IgD-negative memory B cell (primary cell): Measurements from ENCODE around the gene PROB1. TPM values are rescaled to one million over a fixed set of nuclear protein-coding genes. Genes with fewer than 3 reads are reported as not detected.
A peak's percentile ranks its signal among the peaks of the same experiment; 100 is the strongest.
"Not testable (repeated sequence)": the region's sequence is repeated elsewhere in the genome, so short reads cannot be mapped to it uniquely, and the experiment has no call there.

ENCODE experiments used
- H3K27ac Mint-ChIP-seq, 3 donors: one replicate each; pipeline ENCODE4 v1.8.0; 2020 to 2022; ENCODE audit warnings: mild to moderate bottlenecking in 3 of 3, mixed read lengths in 3 of 3, moderate library complexity in 1 of 3
- H3K27me3 Mint-ChIP-seq: one replicate; pipeline ENCODE4 v1.8.0; 2021; ENCODE audit warnings: mixed read lengths
- H3K36me3 Mint-ChIP-seq: one replicate; pipeline ENCODE4 v1.8.0; 2020; ENCODE audit warnings: mild to moderate bottlenecking, mixed read lengths
- H3K4me1 Mint-ChIP-seq, 3 donors: one replicate each; pipeline ENCODE4 v1.8.0; 2020 to 2022; ENCODE audit warnings: mixed read lengths in 3 of 3, mild to moderate bottlenecking in 1 of 3
- H3K4me3 Mint-ChIP-seq, 4 donors: one replicate each; pipeline ENCODE4 v1.8.0; 2020 to 2022; ENCODE audit warnings: mild to moderate bottlenecking in 4 of 4, mixed read lengths in 4 of 4, moderate library complexity in 3 of 4
- H3K9me3 Mint-ChIP-seq, 3 donors: one replicate each; pipeline ENCODE4 v1.8.0; 2020 to 2021; ENCODE audit warnings: mixed read lengths in 3 of 3, mild to moderate bottlenecking in 1 of 3
- polyA plus RNA-seq: library from polyadenylated mRNA; unstranded; fragments of 300-500 nt; fragmentation: Illumina TruSeq; gene quantifications from one replicate; pipeline ENCODE4 v1.2.3, GENCODE V29; 2021

Gene PROB1
- polyA plus RNA-seq, 1 donor from 2014 or later, result 1.5 TPM

DNA sequence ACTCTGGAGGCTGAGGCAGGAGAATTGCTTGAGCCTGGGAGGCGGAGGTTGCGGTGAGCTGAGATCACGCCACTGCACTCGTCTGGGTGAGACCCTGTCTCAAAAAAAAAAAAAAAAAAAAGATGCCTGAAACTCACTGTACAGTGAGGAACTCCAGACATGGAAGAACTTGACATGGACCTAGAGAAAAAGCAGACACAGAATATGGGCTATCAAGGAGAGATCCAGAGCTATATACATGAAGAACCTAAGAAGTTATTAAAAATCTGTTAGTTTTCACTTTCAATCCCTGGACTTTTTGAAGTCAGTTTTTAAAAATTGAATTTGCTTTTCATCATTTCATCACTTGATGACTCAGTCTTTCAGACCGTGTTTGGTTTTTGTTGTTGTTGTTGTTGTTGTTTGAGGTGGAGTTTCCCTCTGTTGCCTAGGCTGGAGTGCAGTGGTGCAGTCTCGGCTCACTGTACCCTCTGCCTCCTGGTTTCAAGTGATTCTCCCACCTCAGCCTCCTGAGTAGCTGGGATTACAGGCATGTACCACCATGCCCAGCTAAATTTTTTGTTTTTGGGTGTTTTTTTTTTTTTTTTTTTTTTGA is 33.0 kb downstream of the PROB1 start:
- Mint-ChIP-seq H3K36me3 (peaks cover 2% of the 10 kb centered on the region), H3K27me3 (no peaks in the 10 kb centered on the region), H3K9me3 (no peaks in the 10 kb centered on the region), H3K4me3 (no peak overlapping the region), H3K27ac (peak overlapping the region in 1 of 3 donors; percentile 53), H3K4me1 (peaks cover 9 to 14% (median 12%) of the 10 kb centered on the region in 3 donors)

DNA sequence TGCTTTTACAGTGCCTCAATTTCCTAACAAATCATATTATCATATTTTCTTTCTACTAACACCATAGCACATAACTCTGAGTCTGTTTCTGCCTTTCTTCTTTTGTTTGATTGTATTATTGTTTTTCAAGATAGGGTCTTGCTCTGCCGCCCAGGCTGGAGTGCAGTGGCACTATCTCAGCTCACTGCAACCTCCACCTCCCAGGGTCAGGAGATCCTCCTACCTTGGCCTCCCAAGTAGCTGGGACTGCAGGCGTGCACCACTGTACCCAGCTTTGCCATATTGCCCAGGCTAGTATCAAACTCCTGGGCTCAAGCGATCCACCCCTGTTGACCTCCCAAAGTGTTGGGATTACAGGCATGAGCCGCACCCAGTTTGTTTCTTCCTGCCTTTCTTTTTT is 34.5 kb downstream of the PROB1 start:
- H3K4me1 Mint-ChIP-seq, result peaks cover 10 to 15% (median 14%) of the 10 kb centered on the region in 3 donors
- peak overlapping the region in 1 of 4 donors; percentile 6 for H3K4me3 Mint-ChIP-seq
- no peaks in the 10 kb centered on the region for H3K9me3 Mint-ChIP-seq
- H3K27ac Mint-ChIP-seq, result no peak overlapping the region
- H3K36me3 Mint-ChIP-seq, result peaks cover 2% of the 10 kb centered on the region
- no peaks in the 10 kb centered on the region for H3K27me3 Mint-ChIP-seq

- H3K4me3 Mint-ChIP-seq, result peak overlapping the region in 1 of 4 donors; percentile 29
- no peaks in the 10 kb centered on the region for H3K9me3 Mint-ChIP-seq
- peaks cover 5% of the 10 kb centered on the region for H3K36me3 Mint-ChIP-seq
- H3K27ac Mint-ChIP-seq, result peak overlapping the region in 1 of 3 donors; percentile 57
- no peaks in the 10 kb centered on the region for H3K27me3 Mint-ChIP-seq
- peaks cover 12 to 22% (median 21%) of the 10 kb centered on the region in 3 donors for H3K4me1 Mint-ChIP-seq
These were observed 36.8 kb downstream of the PROB1 start for GRCh38 chr5:139358064-139358463.

DNA sequence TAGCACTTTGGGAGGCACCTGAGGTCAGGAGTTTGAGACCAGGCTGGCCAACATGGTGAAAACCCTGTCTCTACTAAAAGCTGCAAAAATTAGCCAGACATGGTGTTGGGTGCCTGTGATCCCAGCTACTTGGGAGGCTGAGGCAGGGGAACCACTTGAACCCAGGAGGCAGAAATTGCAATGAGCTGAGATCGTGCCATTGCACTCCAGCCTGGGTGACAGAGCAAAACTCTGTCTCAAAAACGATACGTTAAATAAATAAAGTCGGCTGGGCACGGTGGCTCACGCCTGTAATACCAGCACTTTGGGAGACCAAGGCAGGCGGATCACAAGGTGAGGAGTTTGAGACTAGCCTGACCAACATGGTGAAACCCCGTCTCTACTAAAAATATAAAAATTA is 39.0 kb downstream of the PROB1 start:
- H3K9me3 Mint-ChIP-seq, H3K36me3 Mint-ChIP-seq, H3K27ac Mint-ChIP-seq, H3K27me3 Mint-ChIP-seq, H3K4me3 Mint-ChIP-seq: not testable (repeated sequence)
- H3K4me1 Mint-ChIP-seq, result peaks cover 20 to 28% (median 21%) of the 10 kb centered on the region in 3 donors

GRCh38 chr5:139354186-139354585 is 40.7 kb downstream of the PROB1 start:
- Mint-ChIP-seq H3K9me3 (no peaks in the 10 kb centered on the region), H3K4me3 (no peak overlapping the region), H3K27me3 (no peaks in the 10 kb centered on the region), H3K4me1 (peaks cover 20 to 28% (median 21%) of the 10 kb centered on the region in 3 donors), H3K27ac (no peak overlapping the region), H3K36me3 (peaks cover 9% of the 10 kb centered on the region)

DNA sequence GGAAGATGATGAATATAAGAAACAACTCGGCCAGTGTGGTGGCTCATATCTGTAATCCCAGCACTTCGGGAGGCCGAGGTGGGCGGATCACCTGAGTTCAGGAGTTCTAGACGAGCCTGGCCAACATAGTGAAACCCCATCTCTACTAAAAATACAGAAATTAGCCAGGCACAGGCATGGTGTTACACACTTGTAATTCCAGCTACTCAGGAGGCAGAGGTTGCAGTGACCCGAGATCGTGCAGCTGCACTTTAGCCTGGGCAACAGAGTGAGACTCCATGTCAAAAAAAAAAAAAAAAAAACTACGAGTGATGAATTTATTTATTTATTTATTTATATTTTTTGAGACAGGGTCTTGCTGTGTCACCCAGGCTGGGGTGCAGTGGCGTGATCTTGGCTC is 47.0 kb downstream of the PROB1 start:
- H3K27ac Mint-ChIP-seq, H3K36me3 Mint-ChIP-seq, H3K27me3 Mint-ChIP-seq, H3K9me3 Mint-ChIP-seq: not testable (repeated sequence)
- Mint-ChIP-seq H3K4me3 (peak overlapping the region in 1 of 4 donors; percentile 41), H3K4me1 (peaks cover 19 to 42% (median 32%) of the 10 kb centered on the region in 3 donors)

GRCh38 chr5:139345442-139345841 is 49.5 kb downstream of the PROB1 start:
- Mint-ChIP-seq H3K4me1 (peaks cover 31 to 44% (median 36%) of the 10 kb centered on the region in 3 donors), H3K27ac (peak overlapping the region in 1 of 3 donors; percentile 63), H3K4me3 (peak overlapping the region in 3 of 4 donors; percentile 12 to 68 (median 24))
- H3K36me3 Mint-ChIP-seq, H3K9me3 Mint-ChIP-seq, H3K27me3 Mint-ChIP-seq: not testable (repeated sequence)

DNA sequence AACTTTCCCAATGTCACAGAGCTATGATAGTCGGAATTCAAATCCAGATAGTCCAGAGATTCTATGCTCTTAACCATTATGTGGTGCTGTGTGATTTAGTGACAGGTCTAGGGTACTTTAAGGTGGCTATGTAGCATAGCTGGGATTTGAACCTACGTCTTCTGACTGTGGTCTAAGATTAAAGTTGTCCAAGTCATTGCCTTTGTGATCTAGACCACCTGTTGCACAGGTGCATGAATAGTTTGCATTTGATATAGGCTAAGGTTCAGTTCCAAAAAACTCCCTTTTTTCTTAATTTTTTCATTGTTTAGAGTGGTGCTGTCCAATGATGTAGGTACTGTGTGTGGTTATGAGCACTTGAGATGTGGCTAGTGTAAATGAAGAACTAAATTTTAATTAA is 50.7 kb downstream of the PROB1 start:
- H3K4me1 Mint-ChIP-seq, result peaks cover 32 to 45% (median 36%) of the 10 kb centered on the region in 3 donors
- peak overlapping the region; percentile 5 to 78 (median 40) for H3K4me3 Mint-ChIP-seq
- H3K9me3 Mint-ChIP-seq, result peaks cover 0 to 2% (median 0%) of the 10 kb centered on the region in 3 donors
- peaks cover 6% of the 10 kb centered on the region for H3K36me3 Mint-ChIP-seq
- H3K27me3 Mint-ChIP-seq, result no peaks in the 10 kb centered on the region
- peak overlapping the region in 2 of 3 donors; percentile 40 to 58 for H3K27ac Mint-ChIP-seq

- Mint-ChIP-seq H3K4me1 (peaks cover 35 to 41% (median 37%) of the 10 kb centered on the region in 3 donors), H3K4me3 (peak overlapping the region; percentile 91 to 99 (median 98)), H3K27ac (peak overlapping the region in 2 of 3 donors; percentile 99), H3K9me3 (peaks cover 0 to 2% (median 0%) of the 10 kb centered on the region in 3 donors), H3K36me3 (peaks cover 6% of the 10 kb centered on the region), H3K27me3 (no peaks in the 10 kb centered on the region)
These were observed 51.4 kb downstream of the PROB1 start for GRCh38 chr5:139343476-139343875.

GRCh38 chr5:139342423-139342723 is 52.5 kb downstream of the PROB1 start:
- peak overlapping the region; percentile 91 to 99 (median 98) for H3K4me3 Mint-ChIP-seq
- no peaks in the 10 kb centered on the region for H3K27me3 Mint-ChIP-seq
- H3K27ac Mint-ChIP-seq, result peak overlapping the region; percentile 88 to 99 (median 99)
- H3K36me3 Mint-ChIP-seq, result peaks cover 6% of the 10 kb centered on the region
- peaks cover 35 to 41% (median 37%) of the 10 kb centered on the region in 3 donors for H3K4me1 Mint-ChIP-seq
- H3K9me3 Mint-ChIP-seq, result peaks cover 0 to 2% (median 0%) of the 10 kb centered on the region in 3 donors

DNA sequence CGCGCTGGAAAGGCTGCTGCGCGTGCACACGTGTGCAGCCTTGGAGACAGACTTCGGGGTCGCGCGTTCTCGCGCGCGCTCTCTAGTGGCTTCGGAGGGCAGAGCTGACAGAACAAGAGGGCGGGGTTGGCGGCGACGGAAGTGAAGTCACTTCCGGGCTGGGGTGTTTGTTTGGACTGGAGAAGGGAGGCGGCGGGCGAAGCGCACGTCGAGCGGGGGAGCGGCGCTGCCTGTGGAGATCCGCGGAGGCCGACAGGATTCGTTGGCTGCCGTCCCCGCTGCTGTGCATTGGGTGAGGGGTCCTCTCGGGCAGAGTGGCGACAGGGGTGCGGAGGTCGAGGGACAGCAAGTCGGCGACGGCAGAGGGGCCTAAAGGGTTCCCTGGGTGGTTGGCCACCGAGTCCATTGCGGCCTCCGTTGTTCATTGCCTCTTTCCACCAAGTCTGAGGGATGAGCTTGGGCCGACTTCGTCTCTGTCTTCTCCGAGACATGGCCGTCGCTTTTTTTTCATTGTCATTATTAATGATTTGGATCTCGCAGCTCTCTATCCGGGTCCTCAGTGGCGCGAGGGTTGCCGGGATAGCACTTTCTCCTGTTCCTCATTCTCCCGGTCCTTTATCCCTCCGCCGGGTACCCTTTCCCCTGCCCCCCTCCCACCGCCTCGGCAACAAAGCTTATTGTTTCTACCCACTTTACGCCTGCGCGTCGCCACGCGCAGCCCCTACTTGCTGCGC is 53.0 kb downstream of the PROB1 start, which contains the start of gene PAIP2:
Gene PAIP2 (plus strand): TSS at position 166 of the 734 bp plus-strand sequence. CDS start 21,931 bp downstream, outside the sequence.
- Mint-ChIP-seq H3K4me1 (peaks cover 34 to 40% (median 35%) of the 10 kb centered on the region in 3 donors), H3K9me3 (peaks cover 0 to 2% (median 0%) of the 10 kb centered on the region in 3 donors), H3K36me3 (peaks cover 5% of the 10 kb centered on the region), H3K4me3 (peak within 1 kb of the TSS; percentile 91 to 99 (median 98)), H3K27me3 (no peaks in the 10 kb centered on the region), H3K27ac (peak within 1 kb of the TSS; percentile 88 to 99 (median 99))

- peak overlapping the region; percentile 91 to 99 (median 98) for H3K4me3 Mint-ChIP-seq
- peaks cover 4% of the 10 kb centered on the region for H3K36me3 Mint-ChIP-seq
- H3K27ac Mint-ChIP-seq, result peak overlapping the region; percentile 88 to 99 (median 99)
- no peaks in the 10 kb centered on the region for H3K27me3 Mint-ChIP-seq
- peaks cover 32 to 40% (median 32%) of the 10 kb centered on the region in 3 donors for H3K4me1 Mint-ChIP-seq
- H3K9me3 Mint-ChIP-seq, result peaks cover 0 to 2% (median 0%) of the 10 kb centered on the region in 3 donors
These were observed 53.7 kb downstream of the PROB1 start for GRCh38 chr5:139341187-139341688.
